HG03060 (cell line): ENCODE results near the gene ELFN1.

Source experiments
- ATAC-seq: cut with Tn5 transposase; IDR thresholded peaks from one replicate; pipeline ENCODE4 v1.9.1; 2021; ENCODE audit warnings: low read depth, moderate number of reproducible peaks; ENCODE audit not compliant: unreplicated experiment

ELFN1 gene

GRCh38 chr7:1737956-1738355 lies 67.9 kb downstream of the ELFN1 start:
- ATAC-seq, result no peak

- no peak for ATAC-seq
Measured at GRCh38 chr7:1738511-1738910, 68.4 kb downstream of the ELFN1 start.

- no peak for ATAC-seq
Measured at GRCh38 chr7:1738956-1739355, 68.9 kb downstream of the ELFN1 start.

GRCh38 chr7:1739593-1739992 lies 69.5 kb downstream of the ELFN1 start:
- no peak for ATAC-seq

- no peak for ATAC-seq
Measured at GRCh38 chr7:1740214-1740613, 70.1 kb downstream of the ELFN1 start.

- no peak for ATAC-seq
Measured at GRCh38 chr7:1741246-1741645, 71.2 kb downstream of the ELFN1 start.

GRCh38 chr7:1741751-1742554 lies 71.9 kb downstream of the ELFN1 start:
- no peak for ATAC-seq

GRCh38 chr7:1742555-1743303 lies 72.7 kb downstream of the ELFN1 start:
- no peak for ATAC-seq

- ATAC-seq, result no peak
Measured at GRCh38 chr7:1743481-1744230, 73.6 kb downstream of the ELFN1 start.

GRCh38 chr7:1744296-1745017 lies 74.4 kb downstream of the ELFN1 start:
- no peak for ATAC-seq

GRCh38 chr7:1745018-1745532 lies 75.0 kb downstream of the ELFN1 start:
- no peak for ATAC-seq

GRCh38 chr7:1745576-1746490 lies 75.8 kb downstream of the ELFN1 start:
- no peak for ATAC-seq

- no peak for ATAC-seq
Measured at GRCh38 chr7:1746491-1746975, 76.5 kb downstream of the ELFN1 start.

- ATAC-seq, result no peak
Measured at GRCh38 chr7:1747004-1747801, 77.1 kb downstream of the ELFN1 start.

- ATAC-seq, result no peak
Measured at GRCh38 chr7:1748076-1748838, 78.2 kb downstream of the ELFN1 start.

- no peak for ATAC-seq
Measured at GRCh38 chr7:1748839-1749173, 78.7 kb downstream of the ELFN1 start.

GRCh38 chr7:1749351-1749863 lies 79.3 kb downstream of the ELFN1 start:
- ATAC-seq, result no peak
